A673 (cell line): ENCODE results near the gene SMC1A. TPM values are rescaled to one million over a fixed set of nuclear protein-coding genes. Genes with fewer than 3 reads are reported as not detected.
A peak's percentile ranks its signal among the peaks of the same experiment; 100 is the strongest.

Source experiments
- BruUV-seq: library from RNA; stranded (reverse); fragments of 400-500 nt; replicated peaks from 2 replicates; lab custom pipeline; 2021; lab: Mats Ljungman, UMichigan
- CTCF ChIA-PET: fragments of 300-600 bp; sonication (Branson Sonifier 250); formaldehyde crosslinking; loops from one replicate; lab custom pipeline; 2022; ENCODE audit warnings: antibody characterized with exemption; lab: Charles Lee
- POLR2A ChIA-PET: fragments of 300-600 bp; sonication (Branson Sonifier 250); formaldehyde crosslinking; loops from one replicate; lab custom pipeline; 2022; ENCODE audit warnings: antibody characterized with exemption; ENCODE audit not compliant: low non-redundant PET; lab: Charles Lee
- DNase-seq: peaks from one replicate; pipeline ENCODE4 v3.0.0-alpha.2; 2015; ENCODE audit warnings: low spot score
- H3K27ac ChIP-seq: fragments of 200-600 bp; sonication (generic); 2 replicates; pipeline ENCODE4 v1.5.1; 2016; ENCODE audit warnings: mixed run types, low read depth, mild to moderate bottlenecking, mixed read lengths, antibody characterized with exemption, low read length; ENCODE audit not compliant: poor library complexity, severe bottlenecking
- H3K27me3 ChIP-seq: fragments of 200-600 bp; sonication (generic); replicated peaks from 2 replicates; pipeline ENCODE4 v1.6.1; 2017; ENCODE audit warnings: mixed run types, low read depth, mild to moderate bottlenecking, mixed read lengths, antibody characterized with exemption, low read length; ENCODE audit not compliant: insufficient read depth, poor library complexity
- H3K36me3 ChIP-seq: fragments of 200-600 bp; sonication (generic); 2 replicates; pipeline ENCODE4 v1.6.1; 2016; ENCODE audit warnings: mixed run types, mild to moderate bottlenecking, mixed read lengths, antibody characterized with exemption, low read length; ENCODE audit not compliant: insufficient read depth, poor library complexity, severe bottlenecking
- H3K4me1 ChIP-seq: fragments of 200-600 bp; sonication (generic); 2 replicates; pipeline ENCODE4 v1.6.1; 2017; ENCODE audit warnings: mixed run types, mild to moderate bottlenecking, mixed read lengths, antibody characterized with exemption, low read length; ENCODE audit not compliant: insufficient read depth, poor library complexity, severe bottlenecking
- H3K4me3 ChIP-seq: fragments of 200-600 bp; sonication (generic); 2 replicates; pipeline ENCODE4 v1.5.1; 2016; ENCODE audit warnings: low read depth, mixed run types, mild to moderate bottlenecking, mixed read lengths, low read length; ENCODE audit not compliant: poor library complexity, severe bottlenecking
- H3K9me3 ChIP-seq: fragments of 200-600 bp; sonication (generic); 2 replicates; pipeline ENCODE4 v1.6.1; 2016; ENCODE audit warnings: mixed run types, low read depth, mild to moderate bottlenecking, mixed read lengths, antibody characterized with exemption, low read length; ENCODE audit not compliant: poor library complexity, severe bottlenecking
- CTCF ChIP-seq: fragments of 300-800, 200-600 bp; sonication (generic); conservative IDR thresholded peaks from 2 replicates; pipeline ENCODE4 v1.5.1; 2017; ENCODE audit warnings: low read depth, mild to moderate bottlenecking, antibody characterized with exemption, low read length, moderate library complexity, mixed read lengths
- EZH2 ChIP-seq: fragments of 200-600 bp; sonication (generic); IDR thresholded peaks from 2 replicates; pipeline ENCODE4 v1.6.1; 2017; ENCODE audit warnings: borderline replicate concordance, low read depth, mild to moderate bottlenecking, mixed read lengths, antibody characterized with exemption, low read length; ENCODE audit not compliant: poor library complexity, severe bottlenecking
- intact Hi-C: fragments of 100-400 bp; cut with micrococcal nuclease; formaldehyde crosslinking; loops from one replicate; pipeline ENCODE4 v1.10.0; 2022; ENCODE audit not compliant: unreplicated experiment
- total RNA-seq: library from RNA; stranded (reverse); gene quantifications from 2 replicates; pipeline ENCODE4 v1.2.3, GENCODE V29; 2021

Gene SMC1A
- total RNA-seq, 1 experiment from 2014 or later = 230 TPM

DNA sequence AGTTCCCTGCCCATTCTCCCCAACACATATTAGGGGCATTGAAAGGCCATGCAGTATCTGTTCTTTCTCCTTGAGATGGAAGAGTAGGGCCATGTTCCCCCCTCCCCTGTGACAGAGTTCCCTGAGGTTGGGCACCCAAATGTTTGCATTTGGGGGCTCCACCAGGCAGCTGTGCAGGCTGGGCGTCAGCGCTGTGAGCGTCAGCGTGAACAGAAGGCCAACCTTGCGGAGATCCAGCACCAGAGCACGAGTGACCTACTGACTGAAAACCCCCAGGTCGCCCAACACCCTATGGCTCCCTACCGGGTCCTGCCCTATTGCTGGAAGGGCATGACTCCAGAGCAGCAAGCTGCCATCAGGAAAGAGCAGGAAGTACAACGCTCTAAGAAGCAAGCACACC lies 7.8 kb upstream of the SMC1A start:
- Histone ChIP-seq H3K9me3 (no peaks in the 10 kb centered on the region), H3K4me1 (no peaks in the 10 kb centered on the region), H3K27me3 (peaks cover under 1% of the 10 kb centered on the region), H3K27ac (no peak overlapping the region), H3K4me3 (no peak overlapping the region), H3K36me3 (no peaks in the 10 kb centered on the region)
- DNase-seq = no peak
- BruUV-seq = no TSS peak
- CTCF ChIA-PET = no interaction called here
- intact Hi-C loops = no loop called here
- TF ChIP-seq CTCF (no peak), EZH2 (no peak)
- POLR2A ChIA-PET = interaction anchor here (0.6 kb wide), 1 partner anchor 14 kb away, joined by 4 read pairs; no protein-coding TSS in a partner anchor

DNA sequence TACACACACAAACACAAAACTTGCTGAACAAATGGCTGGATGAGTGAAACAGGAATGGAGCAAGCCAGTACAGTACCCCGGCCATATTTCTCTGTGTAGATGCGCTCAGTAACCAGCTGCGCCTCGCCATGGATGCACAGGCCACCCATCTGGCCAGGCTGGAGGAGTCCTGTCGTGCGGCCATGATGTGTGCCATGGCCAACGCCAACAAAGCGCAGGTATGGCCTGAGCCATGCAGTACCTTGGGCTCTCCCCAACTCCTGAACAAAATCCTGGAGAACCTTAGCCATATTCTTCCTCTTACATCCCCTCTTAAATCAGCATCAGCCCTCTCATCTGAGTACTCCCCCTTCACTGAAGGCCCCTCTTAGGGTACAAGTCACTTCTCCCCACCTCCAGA lies 7.3 kb upstream of the SMC1A start:
- no peak for TF ChIP-seq CTCF
- TF ChIP-seq EZH2 = no peak
- H3K4me3 ChIP-seq = no peak overlapping the region
- POLR2A ChIA-PET = no interaction called here
- intact Hi-C loops = no loop called here
- no peak overlapping the region for H3K27ac ChIP-seq
- no peaks in the 10 kb centered on the region for H3K27me3 ChIP-seq
- no peaks in the 10 kb centered on the region for H3K36me3 ChIP-seq
- H3K4me1 ChIP-seq = no peaks in the 10 kb centered on the region
- DNase-seq = no peak
- CTCF ChIA-PET = no interaction called here
- BruUV-seq = no TSS peak
- no peaks in the 10 kb centered on the region for H3K9me3 ChIP-seq

DNA sequence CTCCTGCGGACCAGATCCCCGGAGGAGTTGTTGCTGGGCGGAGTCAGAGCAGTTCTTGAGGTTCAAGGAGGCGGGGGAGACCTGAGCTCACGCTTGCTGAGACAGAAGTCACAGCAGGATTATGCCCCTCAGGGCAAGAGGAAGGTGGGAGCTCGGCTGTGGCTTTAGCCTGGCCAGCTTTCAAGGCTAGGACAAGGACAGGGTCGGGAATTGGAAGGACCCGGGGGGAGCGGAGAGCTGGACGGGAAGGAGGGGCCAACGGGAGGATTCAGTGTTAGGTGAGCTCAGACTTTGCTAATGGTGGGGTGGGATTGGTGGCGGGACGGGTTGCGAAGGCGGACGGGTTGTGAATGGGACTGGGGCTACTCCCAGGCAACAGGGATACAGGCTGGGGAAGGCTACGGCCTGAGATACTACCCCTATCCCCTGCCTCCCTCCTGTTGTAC lies 430 bp upstream of the SMC1A start, which contains the start of gene RIBC1:
TSS of gene RIBC1 (plus strand) at position 13 of the 446 bp plus-strand sequence. CDS start 3,404 bp downstream, outside the sequence.
- ChIA-PET CTCF (interaction anchor here (0.7 to 1.1 kb wide), 2 partner anchors 23 to 105 kb away, joined by 4 read pairs; no protein-coding TSS in a partner anchor), POLR2A (interaction anchor here (0.6 to 0.8 kb wide), 3 partner anchors 24 to 128 kb away, joined by 5 to 7 read pairs (median 7); no protein-coding TSS in a partner anchor)
- intact Hi-C loops = no loop called here

More for the DNA sequence above, 430 bp upstream of the SMC1A start, which contains the start of gene RIBC1:
- no peaks in the 10 kb centered on the region for H3K9me3 ChIP-seq
- no peak for DNase-seq
- peak within 1 kb of the TSS; percentile 94 for H3K27ac ChIP-seq
- BruUV-seq = no TSS peak
- H3K4me1 ChIP-seq = no peaks in the 10 kb centered on the region
- H3K27me3 ChIP-seq = no peaks in the 10 kb centered on the region
- H3K36me3 ChIP-seq = peaks cover 3% of the 10 kb centered on the region
- peak within 1 kb of the TSS; percentile 69 for H3K4me3 ChIP-seq
- no peak for TF ChIP-seq CTCF
- TF ChIP-seq EZH2 = no peak
